K562 (cell line): Measurements from ENCODE around the gene RNLS. TPM values are rescaled to one million over a fixed set of nuclear protein-coding genes. Genes with fewer than 3 reads are reported as not detected.

ENCODE experiments used
- ATAC-seq: fragments of 200-7000 bp; cut with Tn5 transposase; 3 replicates; pipeline ENCODE4 v1.9.1; 2020; ENCODE audit warnings: moderate library complexity
- BruUV-seq: library from RNA; stranded (reverse); fragments of 400-500 nt; replicated peaks from 2 replicates; lab custom pipeline; 2021; lab: Mats Ljungman, UMichigan
- CTCF ChIA-PET: fragments of 300-600 bp; formaldehyde crosslinking; extraction: SDS; loops from one replicate; lab custom pipeline; 2021; ENCODE audit warnings: low intra/inter-chr PET ratio; lab: Yijun Ruan, JAX
- POLR2A ChIA-PET: fragments of 300-600, 350-650 bp; sonication (Branson Sonifier 250); formaldehyde crosslinking; extraction: SDS; loops from one replicate; lab custom pipeline; 2021; ENCODE audit warnings: antibody characterized with exemption, inconsistent platforms; lab: Yijun Ruan, JAX
- DNase-seq, 4 experiments: peaks; one replicate each; pipeline versions ENCODE4 v3.0.0 to v3.0.0-alpha.2; 2011 to 2018; ENCODE audit warnings: low spot score in 3 of 4, mixed read lengths in 3 of 4; ENCODE audit errors: extremely low read depth in 1 of 4
- FAIRE-seq: peaks from 2 replicates; lab custom pipeline; 2011; peaks lifted over from hg19 to GRCh38; lab: Jason Lieb, UNC
- H2AFZ ChIP-seq: 2 replicates; pipeline ENCODE4 v1.6.0; 2011; ENCODE audit warnings: low read depth, low read length, control low read depth, inconsistent platforms
- H3K27ac ChIP-seq: fragments of 200-600 bp; 3 replicates; pipeline ENCODE4 v1.8.0; 2011; ENCODE audit warnings: low read depth, mild to moderate bottlenecking, control low read depth, inconsistent platforms, low read length, moderate library complexity, mixed read lengths; ENCODE audit errors: extremely low read depth
- H3K27me3 ChIP-seq, 2 experiments: fragments of 300-600 bp in 1 of 2; 2 replicates in 1 of 2; 3 replicates in 1 of 2; pipeline versions ENCODE4 v1.6.0 to v1.8.0; 2011; ENCODE audit warnings: inconsistent platforms in 2 of 2, low read length in 2 of 2, mild to moderate bottlenecking in 1 of 2, mixed read lengths in 1 of 2, moderate library complexity in 1 of 2; ENCODE audit not compliant: control insufficient read depth in 2 of 2, insufficient read depth in 2 of 2
- H3K36me3 ChIP-seq: fragments of 300-600 bp; 3 replicates; pipeline ENCODE4 v1.8.0; 2011; ENCODE audit warnings: mild to moderate bottlenecking, low read length, inconsistent platforms; ENCODE audit not compliant: control insufficient read depth, insufficient read depth
- H3K4me1 ChIP-seq, 2 experiments: fragments of 200-600 bp in 1 of 2; replicated peaks in 1 of 2; 2 replicates in 1 of 2; 3 replicates in 1 of 2; pipeline versions ENCODE4 v1.5.1 to v1.8.0; 2011; ENCODE audit warnings: inconsistent platforms in 2 of 2, low read length in 2 of 2, mild to moderate bottlenecking in 1 of 2, mixed read lengths in 1 of 2, moderate library complexity in 1 of 2; ENCODE audit not compliant: control insufficient read depth in 2 of 2, insufficient read depth in 2 of 2
- H3K4me2 ChIP-seq: 2 replicates; pipeline ENCODE4 v1.6.1; 2011; ENCODE audit warnings: low read length, control low read depth, inconsistent platforms, mixed read lengths; ENCODE audit not compliant: insufficient read depth
- H3K4me3 ChIP-seq: fragments of 200-600 bp; sonication (generic), shearing (Covaris generic); 2 replicates; pipeline ENCODE4 v1.5.1; 2016; ENCODE audit warnings: control low read depth, inconsistent platforms
- H3K79me2 ChIP-seq: fragments of 200-600 bp; 3 replicates; pipeline ENCODE4 v1.8.0; 2011; ENCODE audit warnings: low read length, inconsistent platforms; ENCODE audit not compliant: control insufficient read depth, insufficient read depth
- H3K9ac ChIP-seq, 2 experiments: 2 replicates each; pipeline versions ENCODE4 v1.6.0 to v1.6.1; 2011; ENCODE audit warnings: low read depth in 2 of 2, low read length in 2 of 2, control low read depth in 1 of 2, inconsistent platforms in 1 of 2, mild to moderate bottlenecking in 1 of 2, mixed read lengths in 1 of 2; ENCODE audit not compliant: insufficient read depth in 1 of 2
- H3K9me1 ChIP-seq: one replicate; pipeline ENCODE4 v1.6.0; 2011; ENCODE audit warnings: inconsistent platforms, mild to moderate bottlenecking, low read length, moderate library complexity; ENCODE audit not compliant: control insufficient read depth, insufficient read depth
- H3K9me3 ChIP-seq: replicated peaks from 2 replicates; pipeline ENCODE4 v1.5.1; 2011; ENCODE audit warnings: low read depth, low read length, inconsistent platforms; ENCODE audit not compliant: control insufficient read depth, insufficient read depth
- H4K20me1 ChIP-seq: replicated peaks from 2 replicates; pipeline ENCODE4 v1.6.1; 2011; ENCODE audit warnings: low read length, inconsistent platforms, mixed read lengths; ENCODE audit not compliant: control insufficient read depth, insufficient read depth
- CTCF ChIP-seq, 3 experiments: IDR thresholded peaks in 2 of 3; conservative IDR thresholded peaks in 1 of 3; 2 replicates each; pipeline ENCODE4 v1.5.1; 2011 to 2012; ENCODE audit warnings: low read length in 3 of 3, mild to moderate bottlenecking in 3 of 3, control low read depth in 2 of 3, improper control_type of control experiment in 1 of 3, inconsistent platforms in 1 of 3, low read depth in 1 of 3, mixed read lengths in 1 of 3, moderate library complexity in 1 of 3; ENCODE audit not compliant: insufficient read depth in 2 of 3
- RAD21 ChIP-seq, 2 experiments: fragments of 250-450 bp in 1 of 2; fragments of 450-650 bp in 1 of 2; sonication (Bioruptor Pico) in 1 of 2; formaldehyde crosslinking in 1 of 2; IDR thresholded peaks in 1 of 2; conservative IDR thresholded peaks in 1 of 2; 2 replicates each; pipeline versions ENCODE4 v1.4.0 to v1.8.0; 2020 to 2022; ENCODE audit warnings: mild to moderate bottlenecking in 2 of 2, moderate library complexity in 1 of 2
- ZFP91 ChIP-seq: sonication (generic); formaldehyde crosslinking; IDR thresholded peaks from 2 replicates; pipeline ENCODE4 v1.8.0; 2022; ENCODE audit warnings: mild to moderate bottlenecking, missing genetic modification reagents
- WGBS: fragments of 100-300 bp; shearing (Covaris generic); methylation state at CpG from one replicate; pipeline ENCODE4 v1.1.6; 2016; ENCODE audit warnings: low coverage, mixed read lengths; ENCODE audit not compliant: insufficient coverage; ENCODE audit errors: missing lambda C conversion rate; 5-methylcytosine and 5-hydroxymethylcytosine counted together
- in situ Hi-C: fragments of 300-500 bp; cut with MboI; formaldehyde crosslinking; loops from 4 replicates; pipeline ENCODE4 v1.15.0; 2018; ENCODE audit warnings: inconsistent platforms, mixed read lengths
- intact Hi-C: fragments of 100-400 bp; cut with micrococcal nuclease; formaldehyde crosslinking; loops from 2 replicates; pipeline ENCODE4 v1.14.2; 2022
- polyA plus RNA-seq, 8 experiments: library from polyadenylated mRNA; depleted of rRNA in 4 of 8; stranded (reverse) in 5 of 8; unstranded in 3 of 8; fragments of >200 nt; fragmentation: Nextera tagmentation in 2 of 8; fragmentation: Illumina TruSeq in 1 of 8; extraction: Ambion mirVana in 2 of 8; extraction: Trizol in 1 of 8; gene quantifications; 2 replicates each; pipeline versions ENCODE4 v1.2.1 to v1.2.3, GENCODE V29; 2011 to 2014; ENCODE audit warnings: inconsistent platforms in 1 of 8, missing spikeins in 1 of 8
- total RNA-seq, 7 experiments: library from RNA; depleted of rRNA in 6 of 7; stranded (reverse); fragments of >200 nt in 6 of 7; fragmentation: Illumina TruSeq in 2 of 7; extraction: Trizol in 2 of 7; gene quantifications; 2 replicates each; pipeline versions ENCODE4 v1.2.1 to v1.2.3, GENCODE V29; 2011 to 2021; ENCODE audit warnings: low replicate concordance in 1 of 7

RNLS gene
- total and polyA plus RNA-seq, 9 of the 15 experiments (the other 6 are each of a cell fraction or from before 2014, with no cell fraction given), result 0.14 to 0.72 (median 0.41) TPM; not detected in 3

- CTCF ChIA-PET, result no interaction called here
- Histone ChIP-seq H3K27ac (no peak overlapping the region), H3K4me1 (no peaks in the 10 kb centered on the region), H3K27me3 (no peaks in the 10 kb centered on the region), H3K36me3 (no peaks in the 10 kb centered on the region), H3K9me1 (no peaks in the 10 kb centered on the region), H3K79me2 (no peaks in the 10 kb centered on the region), H3K9me3 (no peaks in the 10 kb centered on the region; the same call in 1 of the 2 replicates), H3K9ac (no peak overlapping the region), H3K4me2 (no peak overlapping the region), H3K4me3 (no peak overlapping the region), H2AFZ (no peak overlapping the region), H4K20me1 (no peaks in the 10 kb centered on the region)
- WGBS, result 6% methylated on average over 2 of the region's 2 CpGs
- POLR2A ChIA-PET, result no interaction called here
- no TSS peak for BruUV-seq
- peak in 1 of 4 experiments; percentile 1 for DNase-seq
- ATAC-seq, result no peak
- TF ChIP-seq RAD21 (CRISPR knock-in tag; conservative IDR thresholded peaks at IDR 0.05 in 1 of 2, IDR thresholded peaks at IDR 0.05 in 1 of 2), result peak in 1 of 2 experiments; percentile 19; a peak in 1 of 4 replicates
- no peak for TF ChIP-seq ZFP91
- TF ChIP-seq CTCF (IDR thresholded peaks at IDR 0.05 in 2 of 3, conservative IDR thresholded peaks at IDR 0.05 in 1 of 3; ENCODE audit: insufficient read depth in 2 of 3, low read depth in 1 of 3, low read length in 3 of 3), result peak in 1 of 3 experiments; percentile 12; a peak in 1 of 6 replicates
- TF ChIP-seq, all 486 proteins: peak for 2
- FAIRE-seq, result no peak
- intact Hi-C loops (loop anchor here (5.0 kb wide), 1 partner anchor 467 kb away; no protein-coding TSS in a partner anchor), in situ Hi-C loops (no loop called here)
Measured at GRCh38 chr10:88318803-88319202, 264.3 kb downstream of the RNLS start.
